ENCODE measurements around the gene PDE10A. TPM values are rescaled to one million over a fixed set of nuclear protein-coding genes. Genes with fewer than 3 reads are reported as not detected.

Gene PDE10A
- total RNA-seq, 1 donor from 2014 or later: 2.7 TPM

DNA sequence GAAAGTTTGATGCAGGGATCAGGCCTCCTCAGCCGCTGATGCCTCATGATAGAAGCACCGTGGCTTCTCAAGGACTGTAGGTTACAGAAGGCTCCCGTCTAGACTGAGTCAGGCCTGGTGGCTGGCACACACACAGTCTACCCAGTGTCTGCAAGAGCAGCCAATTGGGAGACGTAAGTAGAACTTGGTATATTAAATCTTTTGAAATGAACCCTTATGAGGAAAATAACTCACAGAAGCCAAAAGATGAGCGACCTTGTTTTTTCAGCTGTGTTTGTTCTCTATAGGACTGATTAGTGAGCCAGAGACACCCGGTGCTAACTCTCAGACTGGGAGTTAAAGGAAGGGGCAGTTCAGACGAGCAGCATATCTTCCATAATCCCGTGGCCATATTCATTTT is 5.9 kb upstream of the PDE10A start:
- peaks cover 43% of the 10 kb centered on the region for H3K27me3 ChIP-seq (ENCODE audit: low read depth)
- TF ChIP-seq, protein P1, sequence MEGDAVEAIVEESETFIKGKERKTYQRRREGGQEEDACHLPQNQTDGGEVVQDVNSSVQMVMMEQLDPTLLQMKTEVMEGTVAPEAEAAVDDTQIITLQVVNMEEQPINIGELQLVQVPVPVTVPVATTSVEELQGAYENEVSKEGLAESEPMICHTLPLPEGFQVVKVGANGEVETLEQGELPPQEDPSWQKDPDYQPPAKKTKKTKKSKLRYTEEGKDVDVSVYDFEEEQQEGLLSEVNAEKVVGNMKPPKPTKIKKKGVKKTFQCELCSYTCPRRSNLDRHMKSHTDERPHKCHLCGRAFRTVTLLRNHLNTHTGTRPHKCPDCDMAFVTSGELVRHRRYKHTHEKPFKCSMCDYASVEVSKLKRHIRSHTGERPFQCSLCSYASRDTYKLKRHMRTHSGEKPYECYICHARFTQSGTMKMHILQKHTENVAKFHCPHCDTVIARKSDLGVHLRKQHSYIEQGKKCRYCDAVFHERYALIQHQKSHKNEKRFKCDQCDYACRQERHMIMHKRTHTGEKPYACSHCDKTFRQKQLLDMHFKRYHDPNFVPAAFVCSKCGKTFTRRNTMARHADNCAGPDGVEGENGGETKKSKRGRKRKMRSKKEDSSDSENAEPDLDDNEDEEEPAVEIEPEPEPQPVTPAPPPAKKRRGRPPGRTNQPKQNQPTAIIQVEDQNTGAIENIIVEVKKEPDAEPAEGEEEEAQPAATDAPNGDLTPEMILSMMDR (IDR thresholded peaks at IDR 0.05): no peak
- no peak overlapping the region for H3K4me3 ChIP-seq
- H3K36me3 ChIP-seq: no peaks in the 10 kb centered on the region
- DNase-seq (no peak), ATAC-seq (no peak)
- no peaks in the 10 kb centered on the region for H3K9me3 ChIP-seq
- peaks cover 12% of the 10 kb centered on the region for H3K4me1 ChIP-seq
- intact Hi-C loops (cut with DNase I): no loop called here
- H3K27ac ChIP-seq: no peak overlapping the region

DNA sequence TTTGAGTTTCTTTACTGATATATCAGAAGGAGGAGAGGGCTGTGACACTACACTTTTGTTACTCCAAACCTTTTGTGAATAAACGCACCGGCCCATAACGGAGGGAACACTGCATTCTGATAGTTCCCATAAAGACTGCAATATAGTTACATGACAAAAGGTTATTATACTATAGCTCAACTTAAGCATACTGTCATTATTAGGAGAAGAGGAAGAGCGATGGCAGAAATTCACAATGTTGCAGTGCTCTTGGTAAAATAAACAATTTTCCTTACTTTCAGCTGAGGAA is 2.3 kb upstream of the PDE10A start:
- H3K36me3 ChIP-seq: no peaks in the 10 kb centered on the region
- H3K27me3 ChIP-seq (ENCODE audit: low read depth): peaks cover 72% of the 10 kb centered on the region
- no peak overlapping the region for H3K4me3 ChIP-seq
- no peaks in the 10 kb centered on the region for H3K9me3 ChIP-seq
- TF ChIP-seq, protein P1 (IDR thresholded peaks at IDR 0.05): no peak
- DNase-seq: no peak
- intact Hi-C loops (cut with DNase I): no loop called here
- H3K4me1 ChIP-seq: peaks cover 30% of the 10 kb centered on the region
- no peak overlapping the region for H3K27ac ChIP-seq
- no peak for ATAC-seq

DNA sequence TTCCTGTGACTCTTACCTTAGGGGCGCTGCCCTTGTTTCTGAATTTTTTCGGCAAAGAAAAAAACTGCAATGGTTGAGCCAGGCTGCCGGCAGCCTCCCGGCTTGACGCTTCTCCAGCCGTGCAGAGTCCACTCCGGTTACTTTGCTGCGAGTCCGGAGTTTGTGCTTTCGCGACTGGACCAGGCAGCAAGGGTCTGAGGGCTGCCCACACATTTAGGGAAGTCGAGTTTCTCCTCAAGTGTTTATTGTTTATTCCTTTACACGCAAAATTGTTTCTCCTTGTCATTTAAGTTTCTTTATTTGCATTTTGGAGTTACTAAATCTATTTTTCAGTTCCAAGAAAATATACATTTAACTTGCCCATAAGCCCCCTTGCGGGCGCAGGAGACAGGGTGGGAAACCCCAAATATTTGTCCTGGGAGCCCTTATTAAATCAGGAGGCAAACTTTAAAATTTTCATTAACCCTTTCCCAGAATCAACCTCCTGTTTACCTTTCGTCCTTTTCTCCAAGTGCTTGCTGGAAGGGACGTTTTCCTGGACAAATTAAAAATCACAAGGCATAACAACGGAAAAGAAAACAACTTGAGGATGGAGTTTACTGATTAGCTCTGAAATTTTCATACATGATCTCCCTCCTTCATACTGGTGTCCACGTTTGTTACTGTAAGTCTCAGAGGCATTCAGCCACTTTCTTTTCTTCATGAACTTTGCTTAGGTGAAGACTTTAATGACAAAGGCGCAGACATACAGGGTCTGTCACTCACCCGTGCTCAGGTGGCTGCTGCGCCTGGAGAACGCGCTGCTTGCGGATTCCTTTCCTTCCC is 1.7 kb upstream of the PDE10A start:
- H3K4me1 ChIP-seq: peaks cover 30% of the 10 kb centered on the region
- intact Hi-C loops (cut with DNase I): no loop called here
- peak overlapping the region; percentile 54 for H3K4me3 ChIP-seq
- no peaks in the 10 kb centered on the region for H3K9me3 ChIP-seq
- no peak for ATAC-seq
- TF ChIP-seq, protein P1 (IDR thresholded peaks at IDR 0.05): no peak
- no peak for DNase-seq
- no peaks in the 10 kb centered on the region for H3K36me3 ChIP-seq
- H3K27me3 ChIP-seq (ENCODE audit: low read depth): peaks cover 78% of the 10 kb centered on the region
- H3K27ac ChIP-seq: no peak overlapping the region

DNA sequence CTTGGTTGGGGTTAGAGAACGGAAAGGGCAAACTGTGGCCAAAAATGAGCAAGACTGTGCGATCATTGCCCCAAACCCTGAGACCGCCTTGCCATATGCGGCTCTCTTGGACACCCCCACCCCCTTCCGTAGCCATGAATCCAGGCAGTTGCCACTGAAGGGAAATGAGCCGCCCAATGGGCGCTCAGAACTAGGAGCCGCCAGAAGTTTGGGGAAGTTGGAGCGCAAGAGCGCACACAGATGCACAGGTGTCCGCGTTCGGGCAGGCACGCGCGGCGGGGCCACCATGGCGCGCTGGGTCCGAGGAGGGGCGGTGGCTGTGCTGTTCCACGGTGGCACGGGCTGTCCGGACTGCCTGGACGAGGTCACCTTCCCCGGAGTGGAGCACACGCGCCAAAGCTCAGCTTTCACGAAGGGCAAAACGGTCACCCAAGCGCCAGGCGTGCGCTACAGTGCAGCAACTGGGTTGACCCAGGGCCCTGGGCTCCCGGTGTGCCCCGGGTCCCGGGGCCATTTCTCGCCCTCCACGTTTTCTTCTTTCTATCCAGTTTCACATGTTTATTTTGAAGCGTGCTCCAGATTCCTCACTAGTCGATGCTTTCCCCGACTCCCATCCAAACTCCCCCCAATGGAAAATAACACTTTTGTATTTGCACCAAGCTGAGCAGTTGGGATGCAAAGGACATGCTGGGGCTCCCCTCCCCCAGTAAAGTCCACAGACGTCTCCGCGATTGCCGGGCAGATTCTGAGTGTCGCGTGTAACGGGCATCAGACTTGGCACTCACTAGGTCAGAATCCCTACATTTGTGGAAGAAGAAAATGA is 906 bp upstream of the PDE10A start:
- TF ChIP-seq, protein P1 (IDR thresholded peaks at IDR 0.05): no peak
- Histone ChIP-seq H3K4me1 (peaks cover 30% of the 10 kb centered on the region), H3K27ac (no peak overlapping the region), H3K36me3 (no peaks in the 10 kb centered on the region), H3K27me3 (ENCODE audit: low read depth) (peaks cover 77% of the 10 kb centered on the region), H3K9me3 (no peaks in the 10 kb centered on the region), H3K4me3 (peak overlapping the region; percentile 54)
- ATAC-seq (peak in 1 of 2 donors; percentile 21), DNase-seq (no peak)
- intact Hi-C loops (cut with DNase I): no loop called here

DNA sequence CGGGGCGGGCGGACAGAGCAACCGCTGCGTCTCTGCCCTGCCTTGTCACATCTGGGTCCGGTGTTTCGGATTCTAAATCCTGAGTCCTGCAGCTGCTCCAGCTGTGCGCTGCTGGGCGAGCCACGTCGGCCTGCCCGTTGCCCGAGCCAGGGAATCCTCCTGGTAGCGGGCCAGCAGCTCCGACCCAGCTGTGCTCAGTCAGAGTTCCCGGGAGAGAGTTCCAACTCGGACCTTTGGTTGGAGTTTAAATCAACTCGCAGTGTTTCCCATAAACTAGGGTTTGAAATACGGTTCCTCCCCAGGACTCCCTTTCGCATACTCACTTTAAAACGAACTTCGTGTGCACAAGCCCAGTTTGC is 315 bp upstream of the PDE10A start:
- peaks cover 75% of the 10 kb centered on the region for H3K27me3 ChIP-seq (ENCODE audit: low read depth)

More for the DNA sequence above, 315 bp upstream of the PDE10A start:
- H3K9me3 ChIP-seq: no peaks in the 10 kb centered on the region
- peak; percentile 23 to 37 for ATAC-seq
- no peak for DNase-seq
- H3K4me3 ChIP-seq: peak overlapping the region; percentile 54
- H3K27ac ChIP-seq: no peak overlapping the region
- H3K36me3 ChIP-seq: no peaks in the 10 kb centered on the region
- intact Hi-C loops (cut with DNase I): no loop called here
- TF ChIP-seq, protein P1 (IDR thresholded peaks at IDR 0.05): no peak
- peaks cover 30% of the 10 kb centered on the region for H3K4me1 ChIP-seq

All from lower lobe of right lung (tissue), 2 donors.